Measurements from ENCODE around the gene SCARB1. TPM values are rescaled to one million over a fixed set of nuclear protein-coding genes. Genes with fewer than 3 reads are reported as not detected.

The SCARB1 gene
- polyA plus RNA-seq, 2 donors, result 7.4 to 8.6 TPM

DNA sequence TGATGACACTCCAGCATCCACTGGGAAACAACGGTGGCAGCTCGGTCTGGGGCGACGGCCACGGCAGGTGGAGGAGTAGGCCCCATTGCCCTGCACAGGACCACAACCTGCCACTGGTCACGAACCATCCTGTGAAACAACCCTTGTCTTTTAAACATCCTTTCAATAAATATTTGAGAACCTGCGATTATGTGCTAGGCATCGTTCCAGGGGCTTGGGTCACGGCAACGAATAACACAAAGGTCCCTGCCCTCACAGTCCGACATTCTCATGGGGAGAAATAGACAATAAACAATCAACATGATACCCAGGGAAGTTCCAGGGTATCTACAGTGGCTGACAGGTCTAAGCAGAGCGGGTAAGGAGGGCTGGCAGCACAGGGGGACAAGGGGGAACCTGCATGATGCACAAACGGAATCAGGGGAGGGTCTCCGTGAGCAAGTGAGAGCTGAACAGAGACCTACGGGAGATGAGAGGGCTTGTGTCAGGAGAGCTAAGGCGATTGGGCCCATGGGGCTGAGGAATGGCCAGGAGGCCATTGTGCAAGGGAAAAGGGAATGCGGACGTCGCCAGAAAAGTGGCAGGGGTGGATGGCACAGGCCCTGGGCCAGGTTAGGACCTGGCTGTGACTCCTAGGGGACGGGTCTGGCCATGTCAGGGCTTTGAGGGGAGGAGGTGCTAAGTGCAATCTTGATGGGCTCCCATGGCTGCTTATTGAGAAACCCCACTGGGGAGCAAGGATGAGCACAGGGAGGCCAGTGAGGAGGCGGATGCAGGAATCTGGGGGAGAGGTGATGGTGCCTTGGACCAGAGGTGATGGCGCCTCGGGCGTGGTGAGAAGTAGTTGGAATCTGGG lies 9.7 kb downstream of the SCARB1 start:
- 87 to 88% methylated on average over 23 to 24 of the region's 24 CpGs for WGBS, 2 donors
- Histone ChIP-seq H3K4me3 (ENCODE audit: low read depth in 1 of 2, low read length in 2 of 2) (no peak overlapping the region), H3K27me3 (ENCODE audit: control insufficient read depth in 1 of 2, insufficient read depth in 2 of 2, low read length in 2 of 2) (no peaks in the 10 kb centered on the region), H3K4me1 (ENCODE audit: control insufficient read depth in 2 of 2, insufficient read depth in 2 of 2, low read length in 1 of 2) (peaks cover 3 to 10% of the 10 kb centered on the region in 2 donors), H3K27ac (ENCODE audit: low read depth in 2 of 2, low read length in 1 of 2) (no peak overlapping the region), H3K36me3 (ENCODE audit: control insufficient read depth in 2 of 2, insufficient read depth in 2 of 2, low read length in 1 of 2) (peaks cover 0 to 2% of the 10 kb centered on the region in 2 donors), H3K9me3 (ENCODE audit: control insufficient read depth in 2 of 2, insufficient read depth in 1 of 2, low read depth in 1 of 2, low read length in 1 of 2) (no peaks in the 10 kb centered on the region)

DNA sequence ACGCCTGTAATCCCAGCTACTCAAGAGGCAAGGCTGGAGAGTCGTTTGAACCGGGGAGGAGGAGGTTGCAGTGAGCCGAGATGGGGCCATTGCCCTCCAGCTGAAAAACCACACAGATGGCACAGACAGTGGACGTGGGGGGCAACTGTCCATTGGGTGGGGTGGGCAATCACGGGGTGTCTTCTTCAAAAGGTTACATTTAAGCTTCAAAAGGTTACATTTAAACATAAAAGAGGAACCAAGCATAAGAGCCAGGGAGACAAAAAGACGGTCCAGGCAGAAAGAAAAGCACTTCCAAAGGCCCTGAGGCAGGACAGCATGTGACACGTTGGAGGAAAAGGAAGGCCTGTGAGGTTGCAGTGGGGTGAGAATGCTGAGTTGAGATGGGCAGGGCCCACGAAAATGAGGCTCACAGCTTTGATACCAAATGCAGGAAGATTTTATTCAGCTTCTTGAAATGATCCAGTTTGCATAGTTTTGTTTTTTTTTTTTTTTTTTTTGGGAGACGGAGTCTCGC lies 10.7 kb downstream of the SCARB1 start:
- Histone ChIP-seq H3K9me3 (ENCODE audit: control insufficient read depth in 2 of 2, insufficient read depth in 1 of 2, low read depth in 1 of 2, low read length in 1 of 2) (no peaks in the 10 kb centered on the region), H3K36me3 (ENCODE audit: control insufficient read depth in 2 of 2, insufficient read depth in 2 of 2, low read length in 1 of 2) (peaks cover 0 to 2% of the 10 kb centered on the region in 2 donors), H3K4me1 (ENCODE audit: control insufficient read depth in 2 of 2, insufficient read depth in 2 of 2, low read length in 1 of 2) (peaks cover 3 to 10% of the 10 kb centered on the region in 2 donors), H3K4me3 (ENCODE audit: low read depth in 1 of 2, low read length in 2 of 2) (no peak overlapping the region), H3K27me3 (ENCODE audit: control insufficient read depth in 1 of 2, insufficient read depth in 2 of 2, low read length in 2 of 2) (no peaks in the 10 kb centered on the region), H3K27ac (ENCODE audit: low read depth in 2 of 2, low read length in 1 of 2) (no peak overlapping the region)
- 78 to 81% methylated on average over 9 to 11 of the region's 11 CpGs for WGBS, 2 donors

DNA sequence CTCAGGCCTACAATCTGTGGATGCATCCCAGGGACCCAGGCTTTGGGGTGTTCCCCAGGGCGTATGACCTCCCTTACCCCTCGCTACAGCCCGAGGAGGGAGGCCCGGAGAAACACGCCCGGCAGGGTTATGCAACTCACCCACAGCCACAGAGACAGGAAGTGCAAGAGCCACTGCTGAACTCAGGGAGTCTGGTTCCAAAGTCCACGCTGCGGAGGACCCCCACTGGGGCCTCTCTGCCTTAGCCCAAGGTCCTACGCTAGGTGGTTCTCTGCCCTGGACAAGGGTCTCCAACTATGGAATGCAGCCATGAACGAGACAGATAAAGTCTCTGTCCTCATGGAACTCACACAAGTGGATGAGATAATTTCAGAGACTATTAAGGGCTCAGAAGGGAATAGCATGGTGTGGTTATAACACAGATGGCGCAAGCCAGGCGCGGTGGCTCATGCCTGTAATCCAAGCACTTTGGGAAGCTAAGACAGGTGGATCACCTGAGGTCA lies 11.3 kb downstream of the SCARB1 start:
- Histone ChIP-seq H3K27ac (ENCODE audit: low read depth in 2 of 2, low read length in 1 of 2) (peak overlapping the region in 1 of 2 donors; percentile 3), H3K9me3 (ENCODE audit: control insufficient read depth in 2 of 2, insufficient read depth in 1 of 2, low read depth in 1 of 2, low read length in 1 of 2) (no peaks in the 10 kb centered on the region), H3K27me3 (ENCODE audit: control insufficient read depth in 1 of 2, insufficient read depth in 2 of 2, low read length in 2 of 2) (no peaks in the 10 kb centered on the region), H3K4me3 (ENCODE audit: low read depth in 1 of 2, low read length in 2 of 2) (no peak overlapping the region), H3K36me3 (ENCODE audit: control insufficient read depth in 2 of 2, insufficient read depth in 2 of 2, low read length in 1 of 2) (peaks cover 0 to 2% of the 10 kb centered on the region in 2 donors), H3K4me1 (ENCODE audit: control insufficient read depth in 2 of 2, insufficient read depth in 2 of 2, low read length in 1 of 2) (peaks cover 6 to 10% of the 10 kb centered on the region in 2 donors)
- WGBS, 2 donors, result 57 to 59% methylated on average over 13 of the region's 13 CpGs

DNA sequence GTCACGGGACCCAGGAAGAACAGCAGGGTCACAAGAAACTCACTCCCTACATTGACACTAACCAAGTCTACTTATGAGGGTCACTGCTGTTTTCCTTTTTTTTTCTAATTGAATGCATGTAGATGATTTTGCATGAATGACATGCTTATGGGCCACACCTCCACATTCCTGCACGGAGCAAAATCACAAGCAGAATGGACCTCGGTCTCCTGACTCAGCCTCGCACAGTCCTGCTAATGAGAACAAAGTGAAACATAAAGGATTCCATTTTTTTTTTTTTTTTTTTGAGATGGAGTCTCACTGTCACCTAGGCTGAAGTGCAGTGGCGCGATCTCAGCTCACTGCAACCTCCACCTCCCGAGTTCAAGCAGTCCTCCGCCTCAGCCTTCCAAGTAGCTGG lies 12.3 kb downstream of the SCARB1 start:
- peaks cover 9 to 14% of the 10 kb centered on the region in 2 donors for H3K4me1 ChIP-seq (ENCODE audit: control insufficient read depth in 2 of 2, insufficient read depth in 2 of 2, low read length in 1 of 2)
- 95% methylated on average over 8 of the region's 8 CpGs for WGBS, 2 donors
- H3K9me3 ChIP-seq (ENCODE audit: control insufficient read depth in 2 of 2, insufficient read depth in 1 of 2, low read depth in 1 of 2, low read length in 1 of 2), result no peaks in the 10 kb centered on the region
- H3K36me3 ChIP-seq (ENCODE audit: control insufficient read depth in 2 of 2, insufficient read depth in 2 of 2, low read length in 1 of 2), result peaks cover 0 to 2% of the 10 kb centered on the region in 2 donors
- H3K27ac ChIP-seq (ENCODE audit: low read depth in 2 of 2, low read length in 1 of 2), result no peak overlapping the region
- no peak overlapping the region for H3K4me3 ChIP-seq (ENCODE audit: low read depth in 1 of 2, low read length in 2 of 2)
- H3K27me3 ChIP-seq (ENCODE audit: control insufficient read depth in 1 of 2, insufficient read depth in 2 of 2, low read length in 2 of 2), result no peaks in the 10 kb centered on the region

DNA sequence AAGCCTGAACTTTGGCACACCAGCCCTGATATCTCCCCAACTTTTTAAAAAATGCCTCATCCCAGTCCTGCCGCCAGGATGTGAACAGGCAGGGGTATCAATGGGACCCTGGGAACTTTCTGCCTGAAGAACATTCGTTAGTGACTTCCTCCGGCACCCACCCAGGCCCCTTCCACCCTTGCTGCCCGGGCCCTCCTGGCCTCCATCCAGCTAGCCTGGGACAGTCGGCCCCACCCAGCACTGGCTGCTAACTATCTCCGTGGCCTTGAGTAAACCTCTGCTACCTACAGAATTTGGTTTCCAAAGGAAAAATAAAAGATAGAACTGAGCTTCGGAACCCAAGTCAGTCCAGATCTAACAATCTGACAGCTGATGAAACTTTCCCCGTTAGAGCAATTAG lies 14.3 kb downstream of the SCARB1 start:
- Histone ChIP-seq H3K36me3 (ENCODE audit: control insufficient read depth in 2 of 2, insufficient read depth in 2 of 2, low read length in 1 of 2) (no peaks in the 10 kb centered on the region), H3K27ac (ENCODE audit: low read depth in 2 of 2, low read length in 1 of 2) (no peak overlapping the region), H3K9me3 (ENCODE audit: control insufficient read depth in 2 of 2, insufficient read depth in 1 of 2, low read depth in 1 of 2, low read length in 1 of 2) (no peaks in the 10 kb centered on the region), H3K4me3 (ENCODE audit: low read depth in 1 of 2, low read length in 2 of 2) (no peak overlapping the region), H3K27me3 (ENCODE audit: control insufficient read depth in 1 of 2, insufficient read depth in 2 of 2, low read length in 2 of 2) (no peaks in the 10 kb centered on the region), H3K4me1 (ENCODE audit: control insufficient read depth in 2 of 2, insufficient read depth in 2 of 2, low read length in 1 of 2) (peaks cover 9 to 11% of the 10 kb centered on the region in 2 donors)
- WGBS, 2 donors, result 59 to 69% methylated on average over 8 of the region's 8 CpGs

DNA sequence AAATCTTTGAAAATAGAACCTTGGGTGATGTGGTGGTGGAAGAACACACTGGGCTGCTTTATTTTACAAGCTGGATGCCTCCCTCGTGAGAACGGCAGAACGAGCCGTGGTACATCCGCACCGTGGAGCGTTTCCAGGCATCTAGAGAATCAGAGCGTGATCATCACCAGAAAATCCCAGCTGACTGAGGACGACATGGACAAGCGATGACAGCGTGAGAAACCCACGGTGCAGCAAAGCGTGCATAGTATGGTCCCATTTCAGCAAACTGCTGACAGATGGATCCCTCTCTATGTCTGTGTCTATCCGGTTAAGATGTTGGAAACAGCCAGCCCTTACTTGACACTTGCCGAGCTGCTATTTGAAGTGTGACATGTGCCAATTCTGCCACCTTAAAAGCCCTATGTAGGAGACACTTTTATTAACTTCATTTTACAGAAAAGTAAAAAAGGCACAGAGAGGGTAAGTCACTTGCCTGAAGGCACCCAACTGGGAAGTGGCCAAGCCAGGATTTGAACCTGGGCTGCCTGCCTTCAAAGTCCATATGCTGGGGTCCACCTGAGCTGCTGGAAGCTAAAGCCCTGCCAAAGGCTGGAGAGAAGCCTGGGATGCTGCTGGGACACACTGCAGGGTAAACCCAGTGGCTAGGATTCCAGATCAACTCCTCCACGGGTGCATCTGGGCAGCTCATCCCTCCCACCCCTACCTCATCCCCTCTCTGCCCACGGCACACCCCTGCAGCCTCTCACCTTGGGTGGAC lies 14.9 kb downstream of the SCARB1 start:
- peaks cover 9 to 11% of the 10 kb centered on the region in 2 donors for H3K4me1 ChIP-seq (ENCODE audit: control insufficient read depth in 2 of 2, insufficient read depth in 2 of 2, low read length in 1 of 2)
- H3K9me3 ChIP-seq (ENCODE audit: control insufficient read depth in 2 of 2, insufficient read depth in 1 of 2, low read depth in 1 of 2, low read length in 1 of 2), result no peaks in the 10 kb centered on the region
- no peak overlapping the region for H3K27ac ChIP-seq (ENCODE audit: low read depth in 2 of 2, low read length in 1 of 2)
- 90 to 93% methylated on average over 17 of the region's 17 CpGs for WGBS, 2 donors
- H3K27me3 ChIP-seq (ENCODE audit: control insufficient read depth in 1 of 2, insufficient read depth in 2 of 2, low read length in 2 of 2), result no peaks in the 10 kb centered on the region
- no peaks in the 10 kb centered on the region for H3K36me3 ChIP-seq (ENCODE audit: control insufficient read depth in 2 of 2, insufficient read depth in 2 of 2, low read length in 1 of 2)
- H3K4me3 ChIP-seq (ENCODE audit: low read depth in 1 of 2, low read length in 2 of 2), result no peak overlapping the region

DNA sequence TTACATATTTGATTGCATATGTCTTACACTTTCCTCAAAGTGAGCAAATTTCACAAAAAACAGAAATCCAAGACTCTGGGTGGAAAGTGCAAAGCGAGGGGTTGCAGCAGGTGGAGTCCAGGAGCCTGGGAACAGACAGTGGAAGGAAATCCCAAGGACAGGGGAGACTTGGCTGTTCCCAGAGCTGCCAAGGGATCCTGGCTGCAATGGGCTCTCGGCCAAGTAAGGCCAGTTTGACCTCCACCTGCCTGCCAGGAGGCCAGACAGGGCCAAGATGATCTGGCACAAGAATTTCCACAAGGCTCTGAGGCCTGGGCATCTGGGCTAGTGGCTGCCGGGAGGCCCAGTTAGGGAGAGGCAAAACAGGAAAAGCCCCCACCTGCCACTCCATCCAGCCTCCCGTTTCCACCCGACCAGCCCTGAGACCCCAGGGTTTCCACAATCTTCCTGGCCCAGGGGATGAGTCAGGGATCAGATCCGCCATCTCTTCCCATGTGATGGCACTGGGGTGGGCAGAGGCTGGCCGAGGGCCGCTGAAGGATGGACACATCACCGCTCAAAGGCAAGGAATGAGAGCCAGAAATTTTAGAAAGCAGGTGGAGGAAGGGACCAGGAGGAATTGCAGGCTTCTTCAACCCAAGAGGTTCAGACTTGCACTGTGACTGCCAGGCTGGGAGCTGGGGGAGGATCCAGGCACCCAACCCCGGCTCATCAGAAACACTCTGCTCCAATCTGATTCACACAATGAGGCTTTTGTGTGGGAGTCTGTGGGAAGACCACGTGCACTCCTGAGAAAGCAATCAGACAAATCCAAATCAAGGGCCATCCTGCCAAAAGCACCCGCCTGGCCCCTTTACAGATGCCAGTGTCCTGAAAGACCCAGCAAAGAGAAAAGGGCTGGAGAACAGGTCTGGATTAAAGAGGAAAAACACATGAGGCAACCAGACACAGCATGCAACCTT lies 16.3 kb downstream of the SCARB1 start:
- no peaks in the 10 kb centered on the region for H3K36me3 ChIP-seq (ENCODE audit: control insufficient read depth in 2 of 2, insufficient read depth in 2 of 2, low read length in 1 of 2)
- WGBS, 2 donors, result 65 to 67% methylated on average over 12 of the region's 12 CpGs

DNA sequence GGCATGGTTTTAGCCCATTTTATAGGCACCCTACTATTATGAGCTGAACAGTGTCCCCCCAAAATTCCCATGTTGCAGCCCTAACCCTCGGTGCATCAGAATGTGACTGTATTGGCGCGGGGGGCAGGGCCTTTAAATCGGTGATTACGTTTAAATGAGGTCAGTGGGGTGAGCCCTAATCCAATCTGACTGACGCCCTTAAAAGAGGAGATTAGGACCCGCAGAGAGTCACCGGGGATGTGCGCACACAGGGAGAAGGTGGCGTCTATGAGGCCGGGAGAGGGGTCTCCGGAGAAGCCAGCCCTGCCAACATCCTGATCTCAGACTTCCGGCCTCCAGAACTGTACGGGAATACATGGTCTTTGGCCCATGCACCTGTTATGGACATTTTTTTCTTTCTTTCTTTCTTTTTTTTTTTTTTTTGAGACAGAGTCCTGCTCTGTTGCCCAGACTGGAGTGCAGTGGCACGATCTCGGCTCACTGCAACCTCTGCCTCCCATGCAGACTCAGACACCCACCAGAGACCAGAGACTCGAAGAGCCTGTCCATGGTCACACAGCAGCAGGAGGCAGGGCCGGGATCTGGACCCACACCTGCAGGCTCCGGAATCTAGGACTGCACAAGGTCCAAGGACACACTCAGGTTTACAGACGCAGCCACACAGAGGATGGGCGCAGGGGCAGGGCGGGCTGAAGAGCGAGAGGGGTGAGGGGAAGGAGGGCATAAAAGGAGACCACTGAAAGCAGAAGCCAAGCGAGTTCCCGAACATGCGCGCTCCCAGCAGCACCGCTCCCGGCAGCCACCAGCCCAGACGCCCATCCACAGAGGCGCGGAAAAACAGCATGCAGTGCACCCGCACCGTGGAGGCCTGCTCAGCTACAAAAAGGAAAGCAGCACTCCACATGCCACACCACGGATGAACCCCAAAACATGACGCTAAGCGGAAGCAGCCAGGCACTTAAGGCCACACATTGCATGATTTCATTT lies 19.0 kb downstream of the SCARB1 start:
- Histone ChIP-seq H3K36me3 (ENCODE audit: control insufficient read depth in 2 of 2, insufficient read depth in 2 of 2, low read length in 1 of 2) (no peaks in the 10 kb centered on the region), H3K27me3 (ENCODE audit: control insufficient read depth in 1 of 2, insufficient read depth in 2 of 2, low read length in 2 of 2) (no peaks in the 10 kb centered on the region), H3K4me3 (ENCODE audit: low read depth in 1 of 2, low read length in 2 of 2) (no peak overlapping the region), H3K27ac (ENCODE audit: low read depth in 2 of 2, low read length in 1 of 2) (no peak overlapping the region), H3K9me3 (ENCODE audit: control insufficient read depth in 2 of 2, insufficient read depth in 1 of 2, low read depth in 1 of 2, low read length in 1 of 2) (no peaks in the 10 kb centered on the region), H3K4me1 (ENCODE audit: control insufficient read depth in 2 of 2, insufficient read depth in 2 of 2, low read length in 1 of 2) (peaks cover 6 to 8% of the 10 kb centered on the region in 2 donors)
- 89 to 92% methylated on average over 37 of the region's 37 CpGs for WGBS, 2 donors

More for the DNA sequence above, 16.3 kb downstream of the SCARB1 start:
- no peaks in the 10 kb centered on the region for H3K27me3 ChIP-seq (ENCODE audit: control insufficient read depth in 1 of 2, insufficient read depth in 2 of 2, low read length in 2 of 2)
- H3K4me1 ChIP-seq (ENCODE audit: control insufficient read depth in 2 of 2, insufficient read depth in 2 of 2, low read length in 1 of 2), result peaks cover 9% of the 10 kb centered on the region in 2 donors
- H3K9me3 ChIP-seq (ENCODE audit: control insufficient read depth in 2 of 2, insufficient read depth in 1 of 2, low read depth in 1 of 2, low read length in 1 of 2), result no peaks in the 10 kb centered on the region
- peak overlapping the region in 1 of 2 donors; percentile 33 for H3K27ac ChIP-seq (ENCODE audit: low read depth in 2 of 2, low read length in 1 of 2)
- H3K4me3 ChIP-seq (ENCODE audit: low read depth in 1 of 2, low read length in 2 of 2), result no peak overlapping the region
